Measurements from ENCODE around the gene DLG2. TPM values are rescaled to one million over a fixed set of nuclear protein-coding genes. Genes with fewer than 3 reads are reported as not detected.
"Not testable (repeated sequence)": the region's sequence is repeated elsewhere in the genome, so short reads cannot be mapped to it uniquely, and the experiment has no call there.

Gene DLG2
- total and polyA plus RNA-seq, 4 donors: 1.3 to 23.3 (median 10.9) TPM

DNA sequence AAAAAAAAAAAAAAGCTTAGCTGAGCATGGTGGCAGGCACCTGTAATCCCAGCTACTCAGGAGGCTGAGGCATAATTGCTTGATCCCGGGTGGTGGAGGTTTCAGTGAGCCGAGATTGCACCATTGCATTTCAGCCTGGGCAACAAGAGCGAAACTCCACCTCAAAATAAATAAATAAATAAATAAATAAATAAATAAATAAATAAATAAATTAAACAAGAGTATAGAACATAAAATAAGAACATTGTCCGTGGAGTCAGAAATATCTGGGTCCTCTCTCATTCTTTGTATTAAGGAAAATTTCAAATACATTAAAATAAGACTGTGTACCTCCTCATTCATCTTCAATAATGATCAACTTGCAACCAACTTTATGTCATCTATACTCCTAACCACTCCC, 843.0 kb downstream of the DLG2 start:
- H3K27ac ChIP-seq (ENCODE audit: low read depth in 1 of 2, low read length in 2 of 2); ATAC-seq (ENCODE audit: low FRiP score); H3K36me3 ChIP-seq (ENCODE audit: control insufficient read depth in 1 of 2, insufficient read depth in 2 of 2, low read length in 1 of 2); intact Hi-C loops (cut with DNase I); H3K27me3 ChIP-seq (ENCODE audit: control insufficient read depth in 1 of 2, insufficient read depth in 2 of 2, low read length in 1 of 2); DNase-seq; H3K9me3 ChIP-seq (ENCODE audit: control insufficient read depth, low read length); H3K4me1 ChIP-seq (ENCODE audit: control insufficient read depth in 1 of 2, insufficient read depth in 2 of 2, low read length in 2 of 2); H3K4me3 ChIP-seq (ENCODE audit: low read length in 2 of 2): not testable (repeated sequence)
- WGBS, 2 donors: 87 to 95% methylated on average over 4 of the region's 4 CpGs

DNA sequence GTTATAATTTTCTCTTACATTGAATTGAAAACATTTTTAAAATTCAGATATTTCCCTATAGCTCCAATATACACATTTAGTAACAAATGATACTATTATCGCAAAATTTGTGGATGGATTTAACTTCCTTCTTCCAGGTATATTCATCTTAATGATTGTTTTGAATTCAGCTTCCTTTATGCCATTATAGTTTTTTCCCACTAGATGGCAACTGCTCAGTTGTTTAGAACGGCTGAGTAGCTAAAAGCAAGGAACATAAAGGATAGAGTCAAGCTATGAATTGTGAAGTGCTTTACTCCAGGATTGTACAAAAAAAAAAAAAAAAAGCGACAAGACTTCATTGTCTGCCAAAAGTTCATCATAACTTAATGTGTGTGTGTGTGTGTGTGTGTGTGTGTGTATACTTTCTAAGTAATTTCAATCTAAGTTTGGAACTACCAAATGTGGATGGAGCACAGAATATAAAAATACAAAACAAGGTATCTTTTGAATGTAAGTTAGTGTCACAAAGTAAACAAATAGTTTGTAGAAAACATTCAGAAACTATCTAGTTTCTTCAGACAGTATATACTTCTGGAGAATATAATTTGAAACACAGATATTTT, 846.4 kb downstream of the DLG2 start:
- Histone ChIP-seq H3K9me3 (ENCODE audit: control insufficient read depth, low read length) (no peaks in the 10 kb centered on the region), H3K36me3 (ENCODE audit: control insufficient read depth in 1 of 2, insufficient read depth in 2 of 2, low read length in 1 of 2) (no peaks in the 10 kb centered on the region), H3K4me1 (ENCODE audit: control insufficient read depth in 1 of 2, insufficient read depth in 2 of 2, low read length in 2 of 2) (no peaks in the 10 kb centered on the region), H3K27ac (ENCODE audit: low read depth in 1 of 2, low read length in 2 of 2) (no peak overlapping the region), H3K4me3 (ENCODE audit: low read length in 2 of 2) (no peak overlapping the region), H3K27me3 (ENCODE audit: control insufficient read depth in 1 of 2, insufficient read depth in 2 of 2, low read length in 1 of 2) (no peaks in the 10 kb centered on the region)
- intact Hi-C loops (cut with DNase I): no loop called here
- WGBS, 2 donors: 21 to 22% methylated on average over 3 of the region's 3 CpGs
- no peak for ATAC-seq (ENCODE audit: low FRiP score)
- DNase-seq: no peak

DNA sequence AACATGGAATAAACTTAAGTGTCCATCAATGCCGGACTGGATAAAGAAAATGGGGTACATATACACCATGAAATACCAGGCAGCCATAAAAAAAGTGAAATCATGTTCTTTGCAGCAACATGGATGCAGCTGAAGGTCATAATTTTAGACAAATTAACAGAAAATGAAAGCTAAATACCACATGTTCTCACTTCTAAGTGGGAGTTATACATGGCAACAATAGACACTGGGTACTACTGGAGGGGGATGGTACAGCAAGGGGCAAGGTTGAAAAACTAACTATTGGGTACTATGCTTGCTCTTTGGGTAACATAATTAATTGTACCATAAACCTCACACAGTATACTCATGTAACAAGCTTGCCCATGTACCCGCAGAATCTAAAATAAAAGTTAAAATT, 851.6 kb downstream of the DLG2 start:
- no peaks in the 10 kb centered on the region for H3K36me3 ChIP-seq (ENCODE audit: control insufficient read depth in 1 of 2, insufficient read depth in 2 of 2, low read length in 1 of 2)
- H3K4me3 ChIP-seq (ENCODE audit: low read length in 2 of 2): no peak overlapping the region
- ATAC-seq (ENCODE audit: low FRiP score): no peak
- no peaks in the 10 kb centered on the region for H3K9me3 ChIP-seq (ENCODE audit: control insufficient read depth, low read length)
- DNase-seq: no peak
- no peak overlapping the region for H3K27ac ChIP-seq (ENCODE audit: low read depth in 1 of 2, low read length in 2 of 2)
- no peaks in the 10 kb centered on the region for H3K4me1 ChIP-seq (ENCODE audit: control insufficient read depth in 1 of 2, insufficient read depth in 2 of 2, low read length in 2 of 2)
- 89 to 93% methylated on average over 2 of the region's 2 CpGs for WGBS, 2 donors
- intact Hi-C loops (cut with DNase I): no loop called here
- H3K27me3 ChIP-seq (ENCODE audit: control insufficient read depth in 1 of 2, insufficient read depth in 2 of 2, low read length in 1 of 2): no peaks in the 10 kb centered on the region

DNA sequence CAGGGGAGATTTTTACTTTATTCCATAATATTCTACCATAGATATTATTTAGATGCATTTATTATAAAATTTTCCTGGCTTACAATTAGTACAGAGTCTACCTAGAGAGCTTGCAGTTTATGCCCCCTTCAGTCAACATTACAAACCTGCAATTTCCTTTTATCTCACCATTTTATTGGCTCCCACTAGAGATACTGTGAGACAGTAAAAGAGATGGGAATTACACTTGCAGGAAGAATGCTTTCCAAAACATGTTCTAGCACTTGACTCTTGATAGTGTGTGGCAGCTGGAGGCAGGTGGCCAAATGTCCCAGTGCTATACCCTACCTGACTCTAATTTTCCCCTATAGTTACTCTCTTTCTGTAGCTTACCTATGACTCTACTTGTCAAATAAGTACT, 863.2 kb downstream of the DLG2 start:
- ATAC-seq (ENCODE audit: low FRiP score) (no peak), DNase-seq (no peak)
- Histone ChIP-seq H3K4me1 (ENCODE audit: control insufficient read depth in 1 of 2, insufficient read depth in 2 of 2, low read length in 2 of 2) (no peaks in the 10 kb centered on the region), H3K9me3 (ENCODE audit: control insufficient read depth, low read length) (no peaks in the 10 kb centered on the region), H3K27ac (ENCODE audit: low read depth in 1 of 2, low read length in 2 of 2) (no peak overlapping the region), H3K36me3 (ENCODE audit: control insufficient read depth in 1 of 2, insufficient read depth in 2 of 2, low read length in 1 of 2) (no peaks in the 10 kb centered on the region), H3K4me3 (ENCODE audit: low read length in 2 of 2) (no peak overlapping the region), H3K27me3 (ENCODE audit: control insufficient read depth in 1 of 2, insufficient read depth in 2 of 2, low read length in 1 of 2) (no peaks in the 10 kb centered on the region)
- intact Hi-C loops (cut with DNase I): no loop called here

DNA sequence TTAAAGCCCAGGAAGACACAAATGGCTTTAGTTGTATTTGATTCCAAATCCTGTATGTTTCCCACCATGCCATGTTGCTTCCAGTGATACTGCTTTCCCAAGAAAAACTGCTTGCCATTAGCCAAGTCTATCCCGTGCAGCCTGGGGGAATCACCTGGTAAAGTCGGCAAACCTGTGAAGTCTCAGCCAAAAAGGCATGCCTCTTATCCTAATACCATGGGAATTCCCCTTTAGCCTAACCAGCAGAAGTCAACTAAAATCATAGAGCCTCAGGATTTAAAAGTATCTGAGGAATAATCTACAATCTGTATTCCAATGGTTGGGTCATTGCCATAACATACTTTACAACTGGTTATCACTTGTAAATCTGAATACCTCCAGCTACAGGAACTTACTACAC, 869.4 kb downstream of the DLG2 start:
- intact Hi-C loops (cut with DNase I): no loop called here
- H3K9me3 ChIP-seq (ENCODE audit: control insufficient read depth, low read length): no peaks in the 10 kb centered on the region
- DNase-seq (no peak), ATAC-seq (ENCODE audit: low FRiP score) (no peak)
- H3K4me3 ChIP-seq (ENCODE audit: low read length in 2 of 2): no peak overlapping the region
- WGBS, 2 donors: 82 to 84% methylated on average over 2 of the region's 2 CpGs
- no peaks in the 10 kb centered on the region for H3K4me1 ChIP-seq (ENCODE audit: control insufficient read depth in 1 of 2, insufficient read depth in 2 of 2, low read length in 2 of 2)
- no peak overlapping the region for H3K27ac ChIP-seq (ENCODE audit: low read depth in 1 of 2, low read length in 2 of 2)
- no peaks in the 10 kb centered on the region for H3K27me3 ChIP-seq (ENCODE audit: control insufficient read depth in 1 of 2, insufficient read depth in 2 of 2, low read length in 1 of 2)
- H3K36me3 ChIP-seq (ENCODE audit: control insufficient read depth in 1 of 2, insufficient read depth in 2 of 2, low read length in 1 of 2): no peaks in the 10 kb centered on the region

- no peaks in the 10 kb centered on the region for H3K4me1 ChIP-seq (ENCODE audit: control insufficient read depth in 1 of 2, insufficient read depth in 2 of 2, low read length in 2 of 2)
- H3K4me3 ChIP-seq (ENCODE audit: low read length in 2 of 2): no peak overlapping the region
- 75 to 79% methylated on average over 2 of the region's 2 CpGs for WGBS, 2 donors
- H3K36me3 ChIP-seq (ENCODE audit: control insufficient read depth in 1 of 2, insufficient read depth in 2 of 2, low read length in 1 of 2): no peaks in the 10 kb centered on the region
- DNase-seq (no peak), ATAC-seq (ENCODE audit: low FRiP score) (no peak)
- H3K27ac ChIP-seq (ENCODE audit: low read depth in 1 of 2, low read length in 2 of 2): no peak overlapping the region
- H3K9me3 ChIP-seq (ENCODE audit: control insufficient read depth, low read length): no peaks in the 10 kb centered on the region
- no peaks in the 10 kb centered on the region for H3K27me3 ChIP-seq (ENCODE audit: control insufficient read depth in 1 of 2, insufficient read depth in 2 of 2, low read length in 1 of 2)
- intact Hi-C loops (cut with DNase I): no loop called here
These were observed 875.8 kb downstream of the DLG2 start for GRCh38 chr11:84751371-84751770.

- DNase-seq (no peak), ATAC-seq (ENCODE audit: low FRiP score) (no peak)
- Histone ChIP-seq H3K9me3 (ENCODE audit: control insufficient read depth, low read length) (no peaks in the 10 kb centered on the region), H3K4me3 (ENCODE audit: low read length in 2 of 2) (no peak overlapping the region), H3K27ac (ENCODE audit: low read depth in 1 of 2, low read length in 2 of 2) (no peak overlapping the region), H3K4me1 (ENCODE audit: control insufficient read depth in 1 of 2, insufficient read depth in 2 of 2, low read length in 2 of 2) (no peaks in the 10 kb centered on the region), H3K27me3 (ENCODE audit: control insufficient read depth in 1 of 2, insufficient read depth in 2 of 2, low read length in 1 of 2) (no peaks in the 10 kb centered on the region), H3K36me3 (ENCODE audit: control insufficient read depth in 1 of 2, insufficient read depth in 2 of 2, low read length in 1 of 2) (no peaks in the 10 kb centered on the region)
- WGBS, 2 donors: 59 to 66% methylated on average over 2 of the region's 2 CpGs
- intact Hi-C loops (cut with DNase I): no loop called here
These were observed 879.3 kb downstream of the DLG2 start for GRCh38 chr11:84747871-84748270.

- no peaks in the 10 kb centered on the region for H3K36me3 ChIP-seq (ENCODE audit: control insufficient read depth in 1 of 2, insufficient read depth in 2 of 2, low read length in 1 of 2)
- H3K27me3 ChIP-seq (ENCODE audit: control insufficient read depth in 1 of 2, insufficient read depth in 2 of 2, low read length in 1 of 2): no peaks in the 10 kb centered on the region
- 71 to 83% methylated on average over 1 of the region's 1 CpG for WGBS, 2 donors
- H3K4me1 ChIP-seq (ENCODE audit: control insufficient read depth in 1 of 2, insufficient read depth in 2 of 2, low read length in 2 of 2): no peaks in the 10 kb centered on the region
- intact Hi-C loops (cut with DNase I): no loop called here
- no peak overlapping the region for H3K4me3 ChIP-seq (ENCODE audit: low read length in 2 of 2)
- H3K27ac ChIP-seq (ENCODE audit: low read depth in 1 of 2, low read length in 2 of 2): no peak overlapping the region
- no peak for DNase-seq
- ATAC-seq (ENCODE audit: low FRiP score): no peak
- H3K9me3 ChIP-seq (ENCODE audit: control insufficient read depth, low read length): no peaks in the 10 kb centered on the region
These were observed 887.1 kb downstream of the DLG2 start for GRCh38 chr11:84740050-84740449.

- intact Hi-C loops (cut with DNase I): no loop called here
- no peaks in the 10 kb centered on the region for H3K9me3 ChIP-seq (ENCODE audit: control insufficient read depth, low read length)
- no peak for DNase-seq
- no peaks in the 10 kb centered on the region for H3K4me1 ChIP-seq (ENCODE audit: control insufficient read depth in 1 of 2, insufficient read depth in 2 of 2, low read length in 2 of 2)
- H3K36me3 ChIP-seq (ENCODE audit: control insufficient read depth in 1 of 2, insufficient read depth in 2 of 2, low read length in 1 of 2): no peaks in the 10 kb centered on the region
- H3K4me3 ChIP-seq (ENCODE audit: low read length in 2 of 2): no peak overlapping the region
- no peaks in the 10 kb centered on the region for H3K27me3 ChIP-seq (ENCODE audit: control insufficient read depth in 1 of 2, insufficient read depth in 2 of 2, low read length in 1 of 2)
- no peak for ATAC-seq (ENCODE audit: low FRiP score)
- H3K27ac ChIP-seq (ENCODE audit: low read depth in 1 of 2, low read length in 2 of 2): no peak overlapping the region
- 44 to 55% methylated on average over 1 of the region's 1 CpG for WGBS, 2 donors
These were observed 902.9 kb downstream of the DLG2 start for GRCh38 chr11:84724256-84724655.

All from aorta (tissue), 5 donors.